A549 (cell line): ENCODE results near the gene SLC7A6OS. TPM values are rescaled to one million over a fixed set of nuclear protein-coding genes. Genes with fewer than 3 reads are reported as not detected.
A peak's percentile ranks its signal among the peaks of the same experiment; 100 is the strongest.

Experiments
- ATAC-seq, 2 experiments: fragments of 200-7000 bp in 1 of 2; fragments of >200 bp in 1 of 2; cut with Nextera tagmentation in 1 of 2; cut with Tn5 transposase in 1 of 2; 3 replicates each; pipeline versions ENCODE4 v1.8.0 to v1.9.1; 2018 to 2020; ENCODE audit warnings: mild to moderate bottlenecking in 1 of 2, moderate library complexity in 1 of 2
- CTCF ChIA-PET: fragments of 300-600 bp; sonication (Branson Sonifier 250); formaldehyde crosslinking; extraction: SDS; loops from one replicate; lab custom pipeline; 2021; ENCODE audit warnings: antibody characterized with exemption, inconsistent platforms; lab: Yijun Ruan, JAX
- POLR2A ChIA-PET: fragments of 350-600 bp; formaldehyde crosslinking; extraction: SDS; loops from one replicate; lab custom pipeline; 2021; ENCODE audit warnings: antibody characterized with exemption, inconsistent platforms; lab: Yijun Ruan, JAX
- DNase-seq, 2 experiments: peaks; one replicate each; pipeline versions ENCODE4 v3.0.0 to v3.0.0-alpha.2; 2011 to 2016; ENCODE audit warnings: low read depth in 1 of 2, low spot score in 1 of 2
- FAIRE-seq: peaks from 2 replicates; lab custom pipeline; 2011; peaks lifted over from hg19 to GRCh38; lab: Jason Lieb, UNC
- H3K27ac ChIP-seq, 2 experiments: fragments of >200 bp; sonication (Bioruptor Twin); formaldehyde crosslinking; 3 replicates each; pipeline ENCODE4 v1.5.1; 2016 to 2017
- H3K4me1 ChIP-seq: fragments of >200 bp; sonication (Bioruptor Twin); formaldehyde crosslinking; 3 replicates; pipeline ENCODE4 v1.6.1; 2016
- H3K4me2 ChIP-seq: fragments of >200 bp; sonication (Bioruptor Twin); formaldehyde crosslinking; 3 replicates; pipeline ENCODE4 v1.6.1; 2016
- H3K4me3 ChIP-seq: fragments of >200 bp; sonication (Bioruptor Twin); formaldehyde crosslinking; 3 replicates; pipeline ENCODE4 v1.5.1; 2016
- H3K9me3 ChIP-seq: fragments of >200 bp; sonication (Bioruptor Twin); formaldehyde crosslinking; 3 replicates; pipeline ENCODE4 v1.6.1; 2016
- BHLHE40 ChIP-seq: IDR thresholded peaks from 2 replicates; pipeline ENCODE4 v1.6.1; 2012; ENCODE audit warnings: low read depth, low read length, inconsistent platforms
- CHD2 ChIP-seq: fragments of 150-350 bp; IDR thresholded peaks from 2 replicates; pipeline ENCODE4 v1.6.1; 2014; ENCODE audit warnings: low read length; ENCODE audit not compliant: partially characterized antibody
- CHD4 ChIP-seq: fragments of 200-600 bp; sonication (generic); IDR thresholded peaks from 2 replicates; pipeline ENCODE4 v1.6.1; 2016; ENCODE audit warnings: antibody characterized with exemption, mild to moderate bottlenecking, borderline replicate concordance
- E2F6 ChIP-seq: IDR thresholded peaks from 2 replicates; pipeline ENCODE4 v1.6.1; 2012; ENCODE audit warnings: low read depth, borderline replicate concordance
- EHF ChIP-seq: fragments of 250-450 bp; sonication (Bioruptor Pico); IDR thresholded peaks from 2 replicates; pipeline ENCODE4 v1.5.0; 2020; ENCODE audit warnings: mild to moderate bottlenecking
- EHMT2 ChIP-seq: fragments of 200-600 bp; sonication (generic); IDR thresholded peaks from 2 replicates; pipeline ENCODE4 v1.6.1; 2016; ENCODE audit warnings: antibody characterized with exemption, low read depth, mild to moderate bottlenecking, moderate library complexity
- ESRRA ChIP-seq: fragments of 150-350 bp; IDR thresholded peaks from 2 replicates; pipeline ENCODE4 v1.6.1; 2014; ENCODE audit warnings: mild to moderate bottlenecking, low read length, borderline replicate concordance
- FOSL2 ChIP-seq, 2 experiments: fragments of 450-650 bp in 1 of 2; fragments of >200 bp in 1 of 2; sonication (Bioruptor Twin) in 1 of 2; formaldehyde crosslinking; IDR thresholded peaks; 2 replicates each; pipeline versions ENCODE4 v1.5.0 to v1.6.1; 2016 to 2020; ENCODE audit warnings: mild to moderate bottlenecking in 1 of 2, moderate library complexity in 1 of 2
- JUN ChIP-seq, 2 experiments: fragments of >200 bp; sonication (Bioruptor Twin); formaldehyde crosslinking; IDR thresholded peaks; 2 replicates in 1 of 2; 3 replicates in 1 of 2; pipeline ENCODE4 v1.6.1; 2016 to 2017
- KDM1A ChIP-seq: fragments of 200-600 bp; sonication (generic); IDR thresholded peaks from 2 replicates; pipeline ENCODE4 v1.6.1; 2016; ENCODE audit warnings: low read depth, mild to moderate bottlenecking
- MAFK ChIP-seq: fragments of 450-650 bp; IDR thresholded peaks from 2 replicates; pipeline ENCODE4 v1.6.1; 2014; ENCODE audit not compliant: partially characterized antibody
- MAX ChIP-seq: IDR thresholded peaks from 2 replicates; pipeline ENCODE4 v1.6.1; 2012
- POLR2AphosphoS2 ChIP-seq: conservative IDR thresholded peaks from 2 replicates; pipeline ENCODE4 v1.6.1; 2012; ENCODE audit warnings: low read length, improper control_type of control experiment, inconsistent platforms
- RAD21 ChIP-seq, 2 experiments: fragments of >200 bp in 1 of 2; sonication (Bioruptor Twin) in 1 of 2; formaldehyde crosslinking in 1 of 2; IDR thresholded peaks in 1 of 2; conservative IDR thresholded peaks in 1 of 2; 2 replicates in 1 of 2; 3 replicates in 1 of 2; pipeline ENCODE4 v1.6.1; 2012 to 2018; ENCODE audit warnings: inconsistent platforms in 1 of 2
- WGBS: methylation state at CpG from one replicate; pipeline ENCODE4 v1.1.6; 2017; ENCODE audit errors: missing lambda C conversion rate; 5-methylcytosine and 5-hydroxymethylcytosine counted together
- polyA plus RNA-seq, 4 experiments: library from polyadenylated mRNA; depleted of rRNA in 3 of 4; stranded (reverse); fragments of >200 nt; fragmentation: RNase III in 1 of 4; extraction: RNeasy Plus Mini Kit Qiagen cat#74134 plus additional on column Dnase treatment in 1 of 4; gene quantifications; 2 replicates in 3 of 4; 3 replicates in 1 of 4; pipeline ENCODE4 v1.2.3, GENCODE V29; 2011 to 2017
- TF ChIP-seq, protein P1 (sequence below): fragments of 250-450 bp; sonication (Bioruptor Pico); IDR thresholded peaks from 2 replicates; pipeline ENCODE4 v1.5.0; 2021; ENCODE audit warnings: mild to moderate bottlenecking, moderate library complexity, borderline replicate concordance

SLC7A6OS gene
- polyA plus RNA-seq, 2 of the 4 experiments (the other 2 are of a cell fraction), result 10.4 to 11.9 TPM

DNA sequence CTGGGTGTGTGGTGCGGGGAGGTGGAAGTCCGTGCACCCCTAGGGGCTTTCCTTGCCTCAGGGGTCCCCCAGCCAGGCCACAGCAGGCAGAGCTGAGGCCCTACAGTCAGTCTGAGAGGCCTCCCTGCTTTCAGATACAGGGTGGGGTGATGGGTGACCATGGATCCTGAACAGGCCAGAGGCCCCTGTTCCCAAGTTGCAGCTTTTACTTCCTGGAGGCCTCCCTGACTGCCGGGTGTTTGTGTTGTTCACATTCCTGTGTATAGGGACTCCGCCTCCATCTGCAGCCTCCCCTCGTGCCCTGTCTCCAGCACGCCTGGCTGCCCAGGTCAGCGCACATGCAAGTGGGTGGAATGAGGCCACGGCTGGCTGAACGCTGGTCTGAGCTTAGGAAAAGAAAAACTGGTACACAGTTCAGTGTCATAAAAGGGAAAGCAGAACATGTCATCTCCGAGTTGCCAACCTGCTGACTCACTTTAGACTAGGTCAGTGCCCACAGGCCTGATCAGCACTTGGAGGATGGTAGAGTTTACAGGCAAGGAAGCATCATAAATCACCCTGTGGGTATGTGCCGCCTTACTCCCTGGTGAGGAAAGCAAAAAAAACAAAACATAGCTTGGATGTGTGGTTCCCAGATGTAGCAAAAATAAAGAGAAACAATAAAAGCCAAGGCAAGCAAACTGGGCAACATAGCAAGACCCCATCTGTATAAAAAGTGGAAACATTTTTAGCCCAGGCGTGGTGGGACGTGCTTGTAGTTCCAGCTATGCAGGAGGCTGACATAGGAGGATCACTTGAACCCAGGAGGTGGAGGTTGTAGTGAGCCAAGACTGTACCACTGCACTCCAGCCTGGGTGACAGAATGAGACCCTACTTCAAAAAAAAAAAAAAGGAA is 52.6 kb downstream of the SLC7A6OS start:
- DNase-seq, result peak in 1 of 2 experiments; percentile 65
- TF ChIP-seq MAFK, result peak; percentile 63
- TF ChIP-seq FOSL2 (IDR thresholded peaks at IDR 0.05), result no peak
- TF ChIP-seq FOSL2 (CRISPR knock-in tag; IDR thresholded peaks at IDR 0.05), result peak; percentile 29; the same call in 1 of the 2 replicates
- TF ChIP-seq CHD4, result no peak
- TF ChIP-seq MAX, result 0 out of 2 replicates have a peak, but pooled peaks have one; percentile 22
- TF ChIP-seq JUN (IDR thresholded peaks at IDR 0.05), result no peak
- POLR2A ChIA-PET, result interaction anchor here (1.2 to 1.4 kb wide), 2 partner anchors 20 to 53 kb away, joined by 4 to 7 read pairs; partner anchors contain the start of genes PRMT7 and SLC7A6OS
- CTCF ChIA-PET, result interaction anchor here (0.7 to 8.1 kb wide), 7 partner anchors 6 to 164 kb away, joined by 3 to 335 read pairs (median 42); partner anchors contain the start of gene PLA2G15
- Histone ChIP-seq H3K4me2 (peak overlapping the region; percentile 52), H3K4me1 (peaks cover 18% of the 10 kb centered on the region), H3K4me3 (no peak overlapping the region), H3K9me3 (no peaks in the 10 kb centered on the region), H3K27ac (peak overlapping the region; percentile 63 to 83)
- WGBS, result 49% methylated on average over 11 of the region's 13 CpGs
- no peak for FAIRE-seq
- peak; percentile 54 to 74; a peak in 4 of 6 replicates for ATAC-seq

DNA sequence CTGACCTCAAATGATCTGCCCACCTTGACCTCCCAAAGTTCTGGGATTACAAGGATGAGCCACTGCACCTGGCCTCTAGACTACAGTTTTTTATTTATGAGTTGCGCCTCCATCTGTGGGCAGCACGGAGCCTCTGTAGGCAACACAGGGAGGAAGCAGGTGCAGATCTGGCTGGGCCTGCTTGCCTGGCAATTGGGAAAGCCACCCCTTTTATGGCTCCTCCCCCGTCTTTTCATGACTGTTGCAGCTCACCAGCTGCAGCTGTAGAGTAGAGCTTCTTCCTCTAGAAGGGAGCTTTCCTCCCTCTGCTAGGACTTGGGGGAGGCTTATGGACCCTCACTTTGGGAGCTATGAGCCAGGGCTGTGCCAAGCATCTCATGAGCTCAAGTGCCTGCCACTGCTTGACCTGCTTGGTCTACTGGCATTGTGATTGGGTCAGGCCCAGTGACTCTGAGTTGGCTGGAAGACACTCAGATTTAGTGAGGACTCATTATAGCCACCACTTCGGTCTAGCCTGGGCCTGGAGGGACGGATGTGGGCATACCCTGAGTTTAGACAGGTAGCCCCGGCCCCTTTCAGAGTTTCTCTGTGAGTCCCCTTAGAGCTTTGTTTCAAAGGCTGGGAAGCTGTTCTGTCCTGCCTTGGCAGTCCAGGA is 53.4 kb downstream of the SLC7A6OS start:
- Histone ChIP-seq H3K4me2 (peak overlapping the region; percentile 52), H3K4me1 (peaks cover 18% of the 10 kb centered on the region), H3K27ac (peak overlapping the region; percentile 63 to 83)
- ChIA-PET POLR2A (interaction anchor here (1.2 kb wide), 1 partner anchor 53 kb away, joined by 4 read pairs; the partner anchor contains the start of genes PRMT7 and SLC7A6OS), CTCF (interaction anchor here (0.7 to 7.8 kb wide), 5 partner anchors 14 to 164 kb away, joined by 3 to 335 read pairs (median 3); partner anchors contain the start of gene PLA2G15)
- FAIRE-seq (no peak), DNase-seq (no peak), ATAC-seq (peak in 1 of 2 experiments; percentile 1; a peak in 1 of 6 replicates)
- WGBS, result 88% methylated on average over 6 of the region's 6 CpGs
- no peak for TF ChIP-seq EHF
- TF ChIP-seq RAD21 (conservative IDR thresholded peaks at IDR 0.05 in 1 of 2, IDR thresholded peaks at IDR 0.05 in 1 of 2), result no peak
- TF ChIP-seq BHLHE40, result no peak
- TF ChIP-seq CHD4, result no peak
- no peak for TF ChIP-seq CHD2
- no peak for TF ChIP-seq POLR2AphosphoS2
- TF ChIP-seq, protein P1, sequence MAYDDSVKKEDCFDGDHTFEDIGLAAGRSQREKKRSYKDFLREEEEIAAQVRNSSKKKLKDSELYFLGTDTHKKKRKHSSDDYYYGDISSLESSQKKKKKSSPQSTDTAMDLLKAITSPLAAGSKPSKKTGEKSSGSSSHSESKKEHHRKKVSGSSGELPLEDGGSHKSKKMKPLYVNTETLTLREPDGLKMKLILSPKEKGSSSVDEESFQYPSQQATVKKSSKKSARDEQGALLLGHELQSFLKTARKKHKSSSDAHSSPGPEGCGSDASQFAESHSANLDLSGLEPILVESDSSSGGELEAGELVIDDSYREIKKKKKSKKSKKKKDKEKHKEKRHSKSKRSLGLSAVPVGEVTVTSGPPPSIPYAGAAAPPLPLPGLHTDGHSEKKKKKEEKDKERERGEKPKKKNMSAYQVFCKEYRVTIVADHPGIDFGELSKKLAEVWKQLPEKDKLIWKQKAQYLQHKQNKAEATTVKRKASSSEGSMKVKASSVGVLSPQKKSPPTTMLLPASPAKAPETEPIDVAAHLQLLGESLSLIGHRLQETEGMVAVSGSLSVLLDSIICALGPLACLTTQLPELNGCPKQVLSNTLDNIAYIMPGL, result no peak
- TF ChIP-seq, all 56 proteins: peak for 0
- no peaks in the 10 kb centered on the region for H3K9me3 ChIP-seq
- H3K4me3 ChIP-seq, result no peak overlapping the region

GRCh38 chr16:68255712-68256111 is 55.0 kb downstream of the SLC7A6OS start:
- no peak for ATAC-seq
- Histone ChIP-seq H3K4me3 (no peak overlapping the region), H3K4me1 (peaks cover 18% of the 10 kb centered on the region), H3K9me3 (no peaks in the 10 kb centered on the region), H3K4me2 (no peak overlapping the region), H3K27ac (no peak overlapping the region)
- TF ChIP-seq KDM1A, result no peak
- no peak for TF ChIP-seq EHMT2
- no peak for TF ChIP-seq JUN (IDR thresholded peaks at IDR 0.05)
- TF ChIP-seq RAD21 (conservative IDR thresholded peaks at IDR 0.05 in 1 of 2, IDR thresholded peaks at IDR 0.05 in 1 of 2), result no peak
- no peak for TF ChIP-seq E2F6
- TF ChIP-seq ESRRA, result no peak
- DNase-seq, result no peak
- no peak for FAIRE-seq
- 94% methylated on average over 9 of the region's 18 CpGs for WGBS
- POLR2A ChIA-PET, result no interaction called here
- CTCF ChIA-PET, result interaction anchor here (0.7 to 9.0 kb wide), 7 partner anchors 6 to 100 kb away, joined by 3 to 124 read pairs (median 4); partner anchors contain the start of genes PLA2G15, PRMT7, SLC7A6 and SLC7A6OS
